ENCODE results near the gene PRKCE.
"Not testable (repeated sequence)": the region's sequence is repeated elsewhere in the genome, so short reads cannot be mapped to it uniquely, and the experiment has no call there.

Gene PRKCE

DNA sequence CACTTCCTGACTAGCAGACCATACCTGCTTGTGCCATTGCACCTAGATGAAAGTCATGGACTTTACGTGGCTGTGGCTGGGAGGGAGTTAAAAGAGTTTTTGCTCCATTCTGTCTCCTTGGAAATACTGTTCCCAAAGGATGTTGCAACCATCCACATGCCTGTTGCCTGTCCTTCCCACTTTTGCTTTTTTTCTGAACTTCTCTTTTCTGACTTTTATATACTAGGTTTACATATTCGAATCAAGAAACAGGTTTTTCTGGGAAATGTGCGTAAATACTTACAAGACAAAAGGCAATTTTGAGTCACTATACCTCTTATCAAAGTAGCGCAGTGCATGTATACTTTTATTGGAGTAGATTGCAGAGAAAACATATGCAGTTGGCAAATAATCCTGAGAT, 244.8 kb downstream of the PRKCE start:
- no peak for DNase-seq

DNA sequence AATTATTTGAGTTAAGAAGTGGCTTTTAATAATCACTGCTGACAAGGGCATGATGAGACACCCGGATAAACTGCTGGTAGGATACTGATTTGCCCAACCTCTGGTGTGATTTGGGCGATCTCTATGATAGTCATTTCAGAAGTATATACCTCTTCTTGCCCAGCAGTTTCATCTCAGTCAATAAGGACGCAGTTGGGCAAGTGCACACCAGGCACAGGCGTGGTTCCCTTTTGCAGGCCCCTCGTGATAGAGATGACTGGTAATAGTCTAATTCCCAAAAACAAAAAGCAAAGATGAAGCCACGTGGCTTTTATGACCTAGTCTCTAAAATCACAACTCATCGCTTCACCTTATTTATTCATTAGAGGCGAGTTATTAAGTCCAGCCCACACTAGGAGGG, 246.4 kb downstream of the PRKCE start:
- no peak for DNase-seq

DNA sequence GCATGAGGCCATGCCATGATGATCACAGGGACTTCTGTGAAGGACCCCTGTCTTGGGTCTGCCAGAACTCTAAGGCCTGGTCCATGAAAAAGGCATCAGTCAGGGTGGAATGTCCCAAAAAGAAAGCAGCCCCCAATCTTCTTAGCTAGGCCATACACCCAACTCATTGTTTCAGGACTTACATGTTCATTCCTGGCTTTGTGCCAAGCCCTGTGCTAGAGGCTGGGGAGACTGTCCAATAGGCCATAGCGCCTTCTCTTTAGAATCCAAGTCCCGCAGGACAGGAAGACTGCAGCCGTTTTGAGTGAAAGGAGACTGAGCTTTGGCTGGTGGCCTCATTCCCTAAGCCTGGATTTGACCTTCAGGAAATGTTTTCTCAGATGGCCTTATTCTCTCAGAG, 247.3 kb downstream of the PRKCE start:
- DNase-seq, result no peak

DNA sequence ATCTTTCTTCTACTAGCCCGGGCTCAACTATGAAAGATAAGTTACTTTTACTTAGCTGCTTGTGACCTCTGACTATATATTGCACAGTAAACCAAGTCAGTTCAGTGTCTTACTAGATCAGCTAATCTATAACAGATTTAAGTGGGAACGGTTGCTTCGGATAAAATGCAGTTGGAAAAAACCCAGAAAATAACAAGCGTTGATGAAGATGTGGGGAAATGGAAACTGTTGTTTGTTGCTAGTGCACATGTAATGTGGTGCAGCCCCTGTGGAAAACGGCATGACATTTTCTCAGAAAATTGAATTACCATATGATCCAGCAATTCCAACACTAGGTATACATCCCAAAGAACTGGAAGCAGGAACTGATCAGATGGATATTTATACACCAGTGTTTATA, 248.5 kb downstream of the PRKCE start:
- no peak for DNase-seq

DNA sequence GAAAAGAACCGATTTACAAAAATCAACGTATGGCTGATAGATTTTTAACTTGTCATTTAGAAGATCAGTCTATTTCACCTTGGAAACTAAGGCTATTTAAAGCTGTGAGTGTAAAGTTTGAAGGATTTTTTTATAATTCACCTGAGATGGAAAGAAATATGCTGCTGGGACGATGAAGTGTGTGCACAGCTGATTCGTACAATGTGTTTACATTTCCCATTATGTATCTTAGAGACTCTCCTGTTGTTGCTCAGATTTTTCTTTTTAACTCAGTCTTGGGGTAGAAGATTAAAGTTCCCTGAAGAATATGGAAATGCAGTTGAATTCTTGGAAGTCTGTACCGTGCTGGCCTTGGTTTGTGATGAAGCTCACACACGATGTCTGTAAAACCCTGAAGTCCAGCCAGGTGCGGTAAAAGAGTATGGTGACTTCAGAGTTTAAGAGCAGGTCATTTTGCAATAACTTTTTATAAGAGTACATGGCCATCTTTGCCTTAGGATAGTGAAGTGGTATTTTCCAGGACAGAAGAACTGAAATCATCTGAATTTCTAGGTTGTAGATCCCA, 250.1 kb downstream of the PRKCE start:
- DNase-seq, result no peak

DNA sequence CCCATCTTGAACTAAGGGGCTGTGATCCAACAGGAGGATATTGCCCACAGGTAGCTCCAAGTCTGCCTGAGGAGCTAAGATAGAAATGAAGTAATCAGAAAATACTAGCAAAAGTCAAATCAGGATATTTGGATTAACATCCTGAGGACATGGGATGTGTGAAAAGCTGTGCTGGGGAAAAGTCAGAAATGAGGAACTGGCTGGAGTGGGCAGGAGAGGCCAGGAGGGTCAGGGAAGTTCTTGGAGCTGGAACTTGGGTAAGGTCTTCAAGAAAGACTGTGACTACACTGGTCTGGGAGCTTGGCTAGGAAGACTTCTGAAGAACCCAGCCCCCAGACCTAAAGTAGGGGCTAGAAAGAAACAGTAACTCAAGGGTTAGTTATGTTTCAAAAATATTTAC, 250.9 kb downstream of the PRKCE start:
- no peak for DNase-seq

DNA sequence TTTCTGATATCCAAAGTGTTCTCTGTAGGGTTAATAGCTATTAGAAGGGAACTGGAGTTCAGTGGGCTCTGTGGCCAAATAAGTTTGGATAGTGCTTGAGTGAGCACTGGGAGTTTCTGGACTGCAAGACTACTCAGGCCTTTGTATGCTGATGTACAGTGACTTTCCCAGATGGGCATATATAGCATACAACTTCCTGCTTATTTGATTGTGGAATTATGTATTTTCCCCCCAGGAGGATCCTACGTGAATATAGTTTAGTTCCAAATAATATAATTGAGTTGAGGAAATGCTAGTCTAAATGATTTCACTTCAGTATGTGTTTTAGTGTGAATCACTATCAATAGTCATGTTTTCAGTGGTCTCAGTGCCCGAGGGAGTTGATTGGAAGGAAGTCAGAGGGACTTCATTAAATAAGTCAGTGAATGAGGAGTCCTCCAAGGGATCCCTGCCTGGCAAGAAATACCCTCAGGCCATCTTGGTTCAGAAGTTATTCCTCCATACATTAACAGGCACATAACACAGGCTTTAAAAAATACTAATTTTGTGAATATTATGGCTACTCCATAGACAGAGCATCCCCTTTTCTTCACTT, 251.4 kb downstream of the PRKCE start:
- DNase-seq, result no peak

DNA sequence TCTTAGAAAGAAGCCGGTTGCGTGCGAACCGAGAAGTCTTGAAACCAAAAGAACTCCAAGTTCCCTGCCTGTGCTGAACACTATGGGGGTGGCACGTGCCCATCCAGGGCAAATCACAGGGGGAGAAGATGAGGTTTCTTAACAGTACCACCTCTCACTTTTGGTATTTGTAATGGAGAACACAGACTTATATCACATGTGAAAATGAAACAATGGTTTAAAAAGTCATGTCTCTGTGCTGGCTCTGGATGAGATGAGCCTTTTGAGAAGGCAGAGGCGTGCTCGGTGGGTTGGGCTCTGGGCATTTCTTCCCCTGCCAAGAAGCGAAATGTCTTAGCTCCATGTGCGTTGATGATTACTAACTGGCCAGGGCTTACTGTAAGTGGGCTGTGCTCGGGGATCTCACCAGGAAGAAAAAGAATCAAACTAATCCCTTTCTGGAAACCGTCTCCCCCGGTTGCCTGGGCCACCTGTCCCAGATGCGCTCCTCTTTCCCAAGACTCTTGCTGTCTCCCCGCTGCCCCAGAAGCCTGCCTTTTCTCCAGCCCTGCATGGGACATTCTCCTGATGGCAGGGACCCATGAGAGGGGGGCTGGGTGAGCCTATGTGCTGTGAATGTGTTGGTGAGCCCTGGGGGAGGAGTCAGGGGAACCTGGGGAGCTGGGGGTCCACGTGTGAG, 252.9 kb downstream of the PRKCE start:
- DNase-seq, result no peak

DNA sequence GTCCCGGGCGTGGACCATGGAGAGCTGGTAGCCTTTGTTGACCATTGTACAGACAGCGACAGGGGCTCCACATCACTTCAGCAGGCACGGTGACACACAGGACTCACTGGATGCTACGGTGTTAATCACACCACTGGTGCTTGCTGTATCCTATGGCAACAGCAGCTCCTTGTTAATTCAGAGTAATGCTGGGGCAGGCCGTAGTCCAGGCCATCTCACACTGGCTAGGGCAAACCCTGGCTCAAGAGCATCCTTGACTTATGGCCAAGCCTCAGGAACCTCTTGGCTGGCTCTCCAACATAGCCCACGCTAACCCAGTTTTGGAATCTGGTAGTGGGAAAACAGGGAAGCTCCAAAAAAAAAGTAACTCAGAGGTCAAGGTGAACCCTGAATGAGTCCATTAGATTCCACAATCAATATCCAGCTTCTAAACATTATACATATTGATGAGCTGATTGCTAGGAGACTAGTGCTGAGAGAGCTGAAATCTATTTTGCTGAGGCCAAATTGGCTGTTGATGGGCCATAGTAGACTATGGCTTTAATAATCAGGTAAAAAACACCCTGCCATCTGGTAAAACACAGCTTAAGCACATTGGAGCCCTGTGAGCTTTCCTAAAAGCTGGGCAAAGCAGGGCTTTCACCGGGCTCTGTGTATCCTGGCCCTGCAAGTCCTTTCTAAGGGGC, 253.6 kb downstream of the PRKCE start:
- no peak for DNase-seq

DNA sequence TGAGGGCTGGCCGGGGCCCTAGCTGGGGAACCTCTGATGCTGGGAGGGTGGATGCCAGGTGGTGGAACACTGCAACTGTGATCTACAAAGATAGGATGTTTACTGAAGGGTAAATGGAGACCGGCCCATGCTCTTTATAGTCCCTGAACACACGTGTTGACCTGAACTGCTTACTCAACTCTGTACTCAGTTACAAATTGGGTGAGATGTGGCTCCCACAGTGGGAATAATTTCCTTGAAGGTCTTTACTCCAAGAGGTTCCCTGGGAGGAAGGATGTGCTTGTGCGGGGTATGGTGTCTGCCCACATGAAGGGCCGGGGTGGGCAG, 254.1 kb downstream of the PRKCE start:
- no peak for DNase-seq

DNA sequence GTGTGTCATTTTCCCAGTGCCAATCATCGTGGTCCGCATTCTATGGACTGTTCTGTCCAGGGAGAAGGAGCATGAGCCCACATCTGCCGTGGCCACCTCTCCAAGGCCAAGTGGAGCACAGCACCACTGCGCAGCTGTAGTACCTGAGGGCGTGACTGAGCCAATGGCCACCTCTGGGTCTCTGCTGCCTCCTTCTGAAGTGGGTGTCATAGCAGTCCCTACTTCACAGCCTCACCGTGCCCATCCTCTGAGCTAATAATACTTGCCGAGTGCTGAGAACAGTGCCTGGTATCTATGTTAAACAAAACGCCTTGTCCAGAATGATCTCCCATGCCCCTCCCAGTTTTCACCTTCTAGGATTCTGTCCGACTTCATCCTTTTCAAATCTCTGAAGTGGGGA, 256.1 kb downstream of the PRKCE start:
- no peak for DNase-seq

DNA sequence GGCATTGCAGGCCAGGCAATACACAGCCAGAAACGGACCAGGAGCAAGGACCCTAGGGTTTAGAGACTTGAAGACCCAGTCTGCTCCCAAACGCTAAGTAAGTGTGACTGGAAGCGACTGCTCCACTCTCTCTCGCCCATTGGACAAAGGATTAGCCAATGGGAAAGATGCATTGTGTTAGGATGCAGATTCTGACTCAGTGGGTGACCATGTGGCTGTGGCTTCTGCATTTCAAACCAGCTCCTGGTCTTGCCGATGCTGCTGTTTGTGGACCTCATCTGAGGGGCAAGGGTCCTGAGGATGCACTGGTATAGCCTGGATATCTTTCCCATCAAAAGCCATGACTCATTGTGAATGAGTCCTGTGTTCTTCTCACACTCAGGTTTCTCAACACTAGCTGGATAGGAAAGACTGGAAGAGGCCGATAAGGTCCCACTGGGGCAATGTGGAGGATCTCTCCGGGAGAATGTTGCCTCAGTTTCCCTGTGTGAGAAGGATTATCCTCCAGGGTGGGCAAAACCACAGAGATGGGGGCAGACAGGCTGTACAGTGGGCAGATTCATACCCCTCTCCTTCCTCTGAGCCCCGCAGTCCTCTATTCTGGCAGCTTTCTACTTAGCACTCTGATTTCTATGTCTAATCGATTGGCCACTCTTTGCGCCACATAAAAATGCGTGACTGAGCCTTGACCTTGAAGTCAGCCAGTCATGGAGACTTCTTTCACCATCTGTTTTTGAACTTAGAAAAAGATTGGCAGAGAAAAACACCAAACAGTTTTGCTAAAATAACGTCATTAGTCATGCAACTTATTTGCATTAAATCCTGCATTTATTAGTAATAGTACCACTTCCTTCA, 257.1 kb downstream of the PRKCE start:
- DNase-seq, result no peak

DNA sequence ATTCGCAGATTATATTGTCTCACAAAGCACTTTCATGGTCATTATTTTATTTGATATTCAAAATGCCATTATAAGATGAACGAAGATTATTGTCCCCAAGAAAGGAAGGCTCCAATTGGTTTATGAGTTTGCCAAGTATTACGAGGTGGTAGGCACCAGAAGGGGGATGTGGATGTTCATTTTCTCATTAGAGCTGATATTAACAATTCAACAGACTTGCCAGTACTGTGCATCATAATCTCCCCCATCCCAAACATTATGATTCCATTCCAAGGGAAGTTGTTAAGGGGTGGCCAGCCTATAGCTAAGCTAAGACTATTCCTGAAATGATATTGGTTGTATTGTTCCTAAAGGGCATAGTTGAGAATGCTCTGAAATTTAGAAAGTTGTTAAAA, 257.7 kb downstream of the PRKCE start:
- no peak for DNase-seq

DNA sequence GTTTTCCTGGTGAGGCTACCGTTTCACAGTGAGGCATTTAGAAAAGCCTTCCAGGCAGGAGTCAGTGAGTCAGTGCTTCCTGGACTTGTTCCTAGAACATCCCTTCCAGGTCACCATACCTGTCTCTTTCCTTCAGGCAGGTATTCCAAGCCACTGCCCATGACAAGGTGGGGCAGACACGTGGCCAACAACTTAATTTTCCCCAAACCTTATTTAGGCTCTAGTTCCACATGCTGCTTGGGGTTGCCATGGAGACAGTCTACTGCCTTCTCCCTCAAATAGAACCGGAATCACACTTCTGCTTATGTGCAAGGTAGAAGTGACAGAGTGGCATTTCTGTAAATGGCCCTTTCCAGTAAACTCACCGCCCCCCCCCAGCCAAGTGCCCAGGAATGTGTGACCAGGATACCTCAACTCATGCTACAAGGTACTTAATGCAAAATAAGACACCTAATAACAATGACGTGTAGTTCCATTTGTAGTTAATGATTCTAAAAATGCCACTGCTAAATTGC, 258.3 kb downstream of the PRKCE start:
- no peak for DNase-seq

DNA sequence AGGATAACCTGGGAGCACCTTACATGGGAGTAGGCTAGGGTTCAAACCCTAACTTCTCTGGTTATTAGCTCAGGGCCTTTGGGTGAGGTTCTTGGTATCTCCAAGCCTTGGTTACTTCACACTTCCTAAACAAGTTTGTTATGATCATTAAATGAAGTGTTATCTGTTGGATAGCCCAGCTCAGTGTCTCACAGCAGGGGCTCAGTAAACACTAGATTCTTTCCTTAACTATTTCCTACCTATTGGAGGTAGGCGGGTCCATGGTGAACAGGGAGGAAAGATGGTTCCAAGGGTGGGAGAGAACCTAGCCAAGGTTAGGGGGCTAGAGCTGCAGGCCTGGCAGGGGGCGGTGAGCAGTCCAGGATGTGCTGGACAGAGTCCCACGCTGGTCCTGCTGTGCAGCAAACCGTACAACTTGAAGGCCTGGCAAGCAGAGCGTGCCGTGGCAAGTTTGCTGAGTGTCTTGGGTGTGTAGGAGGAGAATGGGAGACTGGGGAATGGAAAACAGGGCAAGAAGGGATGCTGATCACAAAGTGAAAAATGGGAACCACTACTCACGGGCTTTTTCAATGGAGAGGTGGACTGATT, 259.1 kb downstream of the PRKCE start:
- no peak for DNase-seq

DNA sequence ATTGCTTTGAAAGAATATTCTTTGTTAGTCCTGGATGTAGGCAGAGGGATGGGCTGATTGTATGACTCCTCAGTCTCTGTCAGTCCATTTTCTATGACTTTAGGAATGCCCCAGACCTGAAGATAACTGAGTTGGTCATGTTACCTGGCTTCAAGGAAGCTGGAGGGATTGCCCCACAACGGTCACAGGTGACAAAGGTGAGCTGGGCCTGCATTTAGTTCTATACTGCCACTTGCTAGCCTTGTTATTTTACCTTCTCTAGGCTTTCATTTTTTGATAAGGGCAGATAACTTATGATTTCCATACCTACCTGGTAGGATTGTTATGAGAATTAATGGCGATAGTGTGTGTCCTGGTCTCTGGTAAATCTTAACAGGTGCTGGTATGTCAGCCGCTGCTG, 260.1 kb downstream of the PRKCE start:
- no peak for DNase-seq

DNA sequence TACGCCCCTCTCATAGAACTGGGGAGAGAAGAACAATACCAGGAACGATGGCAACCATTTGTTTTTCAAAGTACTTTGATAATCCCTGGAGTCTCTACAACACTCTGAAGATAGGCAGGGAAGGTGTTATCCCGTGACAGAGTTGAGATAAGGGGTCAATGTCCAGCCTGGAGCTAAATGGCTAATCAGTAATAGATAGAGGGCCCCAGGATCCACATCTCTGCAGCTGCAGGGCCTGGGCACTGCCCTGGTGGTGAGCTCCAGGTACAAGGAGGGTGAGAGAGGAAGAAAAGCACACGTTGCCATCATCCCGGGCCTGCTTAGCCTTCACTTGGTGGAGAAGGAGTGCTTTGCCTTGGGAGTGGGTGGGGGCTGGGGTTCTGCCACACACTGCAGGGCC, 260.6 kb downstream of the PRKCE start:
- DNase-seq, result no peak

DNA sequence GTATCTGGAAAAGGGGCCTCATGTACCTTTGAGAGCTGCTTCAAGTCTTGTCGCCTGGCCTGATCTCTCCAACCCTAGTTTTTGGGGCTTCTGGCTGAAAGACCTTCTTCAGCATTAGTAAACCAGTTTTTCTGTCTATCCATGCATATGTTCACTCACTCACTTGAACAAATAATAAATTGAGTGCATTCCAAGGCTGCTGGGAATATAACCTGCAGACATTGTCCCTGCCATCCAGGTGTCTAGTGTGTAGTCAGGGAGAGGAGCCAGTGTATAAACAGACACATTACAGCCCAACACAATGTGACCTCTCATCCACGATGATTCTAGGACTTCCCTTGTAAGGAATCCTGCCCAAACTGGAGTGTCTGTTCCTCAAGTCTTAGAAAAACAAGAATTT, 262.1 kb downstream of the PRKCE start:
- DNase-seq, result no peak

DNA sequence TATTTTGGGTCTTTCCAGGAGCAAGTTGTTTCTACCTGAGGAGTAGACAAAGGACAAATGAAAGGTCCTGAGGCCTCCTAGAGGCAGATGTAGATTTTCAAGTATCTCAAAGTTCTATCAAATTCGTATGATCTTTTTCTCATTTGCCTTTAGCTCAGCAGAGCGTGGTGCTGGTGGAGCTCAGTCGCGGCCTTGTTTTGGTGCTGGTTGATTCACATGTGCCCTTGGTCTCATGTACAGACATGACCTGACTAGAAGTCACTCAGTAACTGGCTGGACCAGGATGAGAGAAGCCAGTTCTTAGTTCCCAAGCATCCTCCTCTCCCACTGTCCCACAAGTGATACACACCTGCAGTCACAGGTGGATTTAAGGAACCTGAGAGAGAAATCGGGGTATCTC, 264.0 kb downstream of the PRKCE start:
- no peak for DNase-seq

DNA sequence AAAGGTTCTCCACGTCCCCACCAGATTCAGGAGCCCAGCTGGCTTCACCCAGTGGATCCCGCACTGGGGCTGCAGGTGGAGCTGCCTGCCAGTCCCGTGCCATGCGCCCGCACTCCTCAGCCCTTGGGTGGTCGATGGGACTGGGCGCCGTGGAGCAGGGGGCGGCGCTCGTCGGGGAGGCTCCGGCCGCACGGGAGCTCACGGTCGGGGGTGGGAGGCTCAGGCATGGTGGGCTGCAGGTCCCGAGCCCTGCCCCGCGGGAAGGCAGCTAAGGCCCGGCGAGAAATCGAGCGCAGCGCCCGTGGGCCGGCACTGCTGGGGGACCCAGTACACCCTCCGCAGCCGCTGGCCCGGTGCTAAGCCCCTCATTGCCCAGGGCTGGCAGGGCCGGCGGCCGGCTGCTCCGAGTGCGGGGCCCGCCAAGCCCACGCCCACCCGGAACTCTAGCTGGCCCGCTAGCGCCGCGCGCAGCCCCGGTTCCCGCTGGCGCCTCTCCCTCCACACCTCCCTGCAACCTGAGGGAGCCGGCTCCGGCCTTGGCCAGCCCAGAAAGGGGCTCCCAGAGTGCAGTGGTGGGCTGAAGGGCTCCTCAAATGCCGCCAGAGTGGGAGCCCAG, 266.2 kb downstream of the PRKCE start:
- not testable (repeated sequence) for DNase-seq

DNA sequence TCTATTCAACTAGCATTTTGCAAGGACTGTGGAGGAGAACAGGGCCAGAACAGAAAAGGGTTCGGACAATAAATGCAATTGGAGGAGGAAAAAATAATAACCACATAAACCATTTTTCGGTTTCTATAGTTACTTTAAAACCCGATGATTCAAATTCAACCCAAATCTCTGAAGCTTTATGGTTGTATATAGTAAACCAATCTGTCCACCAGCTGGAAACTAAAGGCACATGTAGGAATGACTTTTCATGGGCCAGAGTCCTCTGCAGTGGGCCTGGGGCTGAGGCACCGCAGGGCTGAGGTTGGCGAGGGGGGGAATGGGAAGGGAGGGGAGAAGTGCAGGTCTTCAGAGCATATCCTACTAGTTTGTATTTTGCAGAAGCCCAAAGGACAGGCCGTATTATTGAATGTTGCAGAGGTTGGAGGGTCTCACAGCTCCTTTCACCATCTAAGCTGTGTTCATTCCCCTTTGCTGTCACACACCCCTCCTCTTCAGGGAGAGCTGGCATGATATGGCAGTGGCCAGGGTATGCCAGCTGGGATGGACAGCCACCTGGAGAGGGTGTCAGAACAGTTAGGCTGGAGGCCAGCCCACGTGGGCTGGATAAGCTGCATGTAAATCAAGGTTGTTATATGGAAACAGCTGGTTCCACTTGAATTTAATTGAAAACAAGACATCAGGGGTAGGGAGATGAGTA, 267.1 kb downstream of the PRKCE start:
- DNase-seq, result no peak
